OCI-LY3 (cell line): Measurements from ENCODE around the gene TNS3.

Experiments
- H2AFZ ChIP-seq: fragments of 200-600, 300-600 bp; shearing (Covaris generic); 2 replicates; pipeline ENCODE4 v1.6.0; 2014; ENCODE audit warnings: antibody characterized with exemption, low read depth, low read length
- H3K27ac ChIP-seq: fragments of 200-600, 300-600 bp; sonication (generic); 2 replicates; pipeline ENCODE4 v1.5.1; 2014; ENCODE audit warnings: mild to moderate bottlenecking, low read length, moderate library complexity, mixed read lengths
- H3K27me3 ChIP-seq: fragments of 200-600, 300-600 bp; sonication (generic); 2 replicates; pipeline ENCODE4 v1.6.1; 2014; ENCODE audit warnings: low read depth, low read length, mixed read lengths
- H3K36me3 ChIP-seq: fragments of 200-600, 300-600 bp; sonication (generic); replicated peaks from 2 replicates; pipeline ENCODE3; 2014; ENCODE audit warnings: low read depth, low read length, mixed read lengths
- H3K4me1 ChIP-seq: fragments of 300-600, 200-600 bp; sonication (generic); 2 replicates; pipeline ENCODE4 v1.6.1; 2014; ENCODE audit warnings: low read length, mixed read lengths
- H3K4me2 ChIP-seq: fragments of 200-600, 300-600 bp; sonication (generic); 2 replicates; pipeline ENCODE4 v1.6.1; 2014; ENCODE audit warnings: low read length, mixed read lengths
- H3K4me3 ChIP-seq: fragments of 300-600, 200-600 bp; sonication (generic); 2 replicates; pipeline ENCODE4 v1.5.1; 2014; ENCODE audit warnings: antibody characterized with exemption, mild to moderate bottlenecking, low read length, moderate library complexity
- H3K79me2 ChIP-seq: fragments of 300-600, 200-600 bp; shearing (Covaris generic); 2 replicates; pipeline ENCODE4 v1.6.1; 2014; ENCODE audit warnings: mild to moderate bottlenecking, low read length, mixed read lengths
- H3K9ac ChIP-seq: fragments of 300-600, 200-600 bp; shearing (Covaris generic); 2 replicates; pipeline ENCODE4 v1.6.0; 2014; ENCODE audit warnings: mild to moderate bottlenecking, low read length, moderate library complexity
- H3K9me3 ChIP-seq: fragments of 200-600, 300-600 bp; shearing (Covaris generic); 2 replicates; pipeline ENCODE4 v1.6.1; 2014; ENCODE audit warnings: low read length, mixed read lengths; ENCODE audit not compliant: insufficient read depth
- H4K20me1 ChIP-seq: fragments of 200-600, 300-600 bp; sonication (generic); 2 replicates; pipeline ENCODE4 v1.6.1; 2016; ENCODE audit warnings: low read length, mixed read lengths; ENCODE audit not compliant: insufficient read depth
- CTCF ChIP-seq: fragments of 200-600, 300-600 bp; sonication (generic); IDR thresholded peaks from 2 replicates; pipeline ENCODE4 v1.5.1; 2014; ENCODE audit warnings: antibody characterized with exemption, low read length, low read depth
- EZH2phosphoT487 ChIP-seq: fragments of 200-600 bp; shearing (Covaris generic); IDR thresholded peaks from 2 replicates; pipeline ENCODE4 v1.6.1; 2018; ENCODE audit warnings: antibody characterized with exemption, mixed run types, low read depth

Gene TNS3

DNA sequence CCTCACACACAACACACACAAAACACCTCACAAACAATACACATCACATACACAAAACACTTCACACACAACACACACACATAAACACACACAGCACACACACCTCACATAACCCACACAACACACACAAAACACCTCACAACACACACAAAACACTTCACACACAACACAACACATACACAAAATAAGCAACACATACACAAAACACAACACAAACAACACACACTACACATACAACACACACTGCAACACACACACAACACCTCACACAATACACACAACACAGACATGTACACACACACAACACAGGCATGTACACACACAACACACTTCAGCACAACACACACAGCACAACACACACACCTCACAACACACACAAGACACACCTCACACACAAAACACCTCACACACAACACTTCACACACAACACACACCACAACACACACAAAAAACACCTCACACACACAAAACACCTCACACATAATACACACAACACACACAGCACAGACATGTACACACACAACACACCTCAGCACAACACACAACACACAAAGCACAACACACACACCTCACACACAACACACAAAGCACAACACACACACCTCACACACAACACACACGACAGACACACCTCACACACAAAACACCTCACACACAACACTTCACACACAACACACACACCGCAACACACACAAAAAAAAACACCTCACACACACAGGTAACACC is 107.5 kb downstream of the TNS3 start:
- H3K4me1 ChIP-seq = peaks cover 17% of the 10 kb centered on the region
- no peaks in the 10 kb centered on the region for H3K27me3 ChIP-seq
- H3K4me3 ChIP-seq = no peak overlapping the region
- H3K36me3 ChIP-seq = no peaks in the 10 kb centered on the region
- peaks cover 9% of the 10 kb centered on the region for H3K79me2 ChIP-seq
- no peak overlapping the region for H3K4me2 ChIP-seq
- no peak overlapping the region for H3K27ac ChIP-seq
- H3K9me3 ChIP-seq = no peaks in the 10 kb centered on the region
- H2AFZ ChIP-seq = no peak overlapping the region
- no peak overlapping the region for H3K9ac ChIP-seq
- H4K20me1 ChIP-seq = no peaks in the 10 kb centered on the region; the same call in 1 of the 2 replicates
- TF ChIP-seq EZH2phosphoT487 (no peak), CTCF (no peak)

- H3K27ac ChIP-seq = no peak overlapping the region
These were observed 108.3 kb downstream of the TNS3 start for GRCh38 chr7:47473499-47474210.

DNA sequence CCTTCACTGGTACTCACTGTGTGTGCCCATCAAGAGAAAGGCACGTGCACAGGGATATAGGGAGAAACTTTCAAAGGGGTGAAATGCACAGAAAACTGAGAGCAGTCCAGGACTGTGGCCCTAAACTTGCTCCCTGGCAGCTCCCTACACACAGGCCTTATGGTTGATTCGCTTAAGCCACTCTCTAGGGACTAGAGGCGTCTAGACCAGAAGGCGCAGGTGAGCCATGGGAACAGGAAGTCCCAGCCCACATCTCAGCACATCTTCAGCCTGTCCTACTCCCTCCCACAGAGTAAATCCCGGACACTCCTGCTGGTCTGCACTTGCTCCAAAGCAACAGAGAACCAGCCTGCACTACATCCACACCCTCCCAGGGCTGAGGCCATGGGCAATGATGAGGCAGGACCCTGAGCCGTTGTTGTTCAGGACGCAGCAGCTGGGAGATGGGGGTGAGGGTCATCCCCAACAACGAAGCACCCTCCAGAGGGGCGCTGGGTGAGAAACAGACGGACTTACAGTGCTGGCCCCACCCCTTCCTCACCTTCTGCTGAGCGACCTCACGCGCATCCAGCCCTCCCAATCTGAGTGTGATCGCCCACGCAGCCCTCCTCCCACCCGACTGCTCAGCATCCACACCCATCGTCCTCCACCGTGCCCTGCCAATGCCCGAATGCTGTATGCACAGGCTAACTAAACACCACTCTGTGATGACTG is 109.3 kb downstream of the TNS3 start:
- Histone ChIP-seq H3K79me2 (peaks cover 4% of the 10 kb centered on the region), H4K20me1 (no peaks in the 10 kb centered on the region; the same call in 1 of the 2 replicates), H3K27me3 (no peaks in the 10 kb centered on the region), H3K9me3 (no peaks in the 10 kb centered on the region), H2AFZ (no peak overlapping the region), H3K36me3 (no peaks in the 10 kb centered on the region), H3K9ac (no peak overlapping the region), H3K4me1 (peaks cover 8% of the 10 kb centered on the region), H3K4me3 (no peak overlapping the region), H3K4me2 (no peak overlapping the region), H3K27ac (no peak overlapping the region)
- TF ChIP-seq EZH2phosphoT487 = no peak
- no peak for TF ChIP-seq CTCF

More at GRCh38 chr7:47473499-47474210, 108.3 kb downstream of the TNS3 start:
- H3K4me3 ChIP-seq = no peak overlapping the region
- no peaks in the 10 kb centered on the region for H3K9me3 ChIP-seq
- no peak overlapping the region for H2AFZ ChIP-seq
- H3K9ac ChIP-seq = no peak overlapping the region
- no peaks in the 10 kb centered on the region; the same call in 1 of the 2 replicates for H4K20me1 ChIP-seq
- H3K27me3 ChIP-seq = no peaks in the 10 kb centered on the region
- TF ChIP-seq EZH2phosphoT487 (no peak), CTCF (no peak)
- H3K79me2 ChIP-seq = peaks cover 4% of the 10 kb centered on the region
- no peak overlapping the region for H3K4me2 ChIP-seq
- no peaks in the 10 kb centered on the region for H3K36me3 ChIP-seq
- H3K4me1 ChIP-seq = peaks cover 10% of the 10 kb centered on the region

DNA sequence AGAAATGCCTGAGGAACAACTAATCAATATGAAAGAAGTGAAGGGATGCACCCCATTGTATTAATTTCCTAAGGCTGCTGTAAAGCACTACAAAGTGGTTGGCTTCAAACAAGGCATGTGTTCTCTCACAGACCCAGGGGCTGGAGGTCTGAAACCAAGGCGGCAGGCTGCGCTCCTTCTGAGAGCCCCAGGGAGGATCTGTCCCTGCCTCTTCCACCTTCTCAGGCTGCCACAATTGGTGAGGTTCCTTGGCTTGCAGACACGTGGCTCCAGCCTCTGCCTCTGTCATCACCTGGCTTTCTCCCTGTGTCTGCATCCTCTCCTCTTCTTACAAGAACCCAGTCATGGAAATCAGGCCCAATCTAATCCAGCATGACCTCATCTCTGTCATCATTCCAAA is 110.1 kb downstream of the TNS3 start:
- no peak overlapping the region for H3K9ac ChIP-seq
- H3K79me2 ChIP-seq = peaks cover 4% of the 10 kb centered on the region
- TF ChIP-seq CTCF = no peak
- TF ChIP-seq EZH2phosphoT487 = no peak
- no peak overlapping the region for H3K27ac ChIP-seq
- no peak overlapping the region for H3K4me2 ChIP-seq
- H3K4me3 ChIP-seq = no peak overlapping the region
- no peak overlapping the region for H2AFZ ChIP-seq
- H3K36me3 ChIP-seq = no peaks in the 10 kb centered on the region
- H3K4me1 ChIP-seq = peaks cover 8% of the 10 kb centered on the region
- no peaks in the 10 kb centered on the region; the same call in 1 of the 2 replicates for H4K20me1 ChIP-seq
- H3K27me3 ChIP-seq = no peaks in the 10 kb centered on the region
- no peaks in the 10 kb centered on the region for H3K9me3 ChIP-seq
